ENCODE results near the gene LY6G6C.
"Not testable (repeated sequence)": the region's sequence is repeated elsewhere in the genome, so short reads cannot be mapped to it uniquely, and the experiment has no call there.

Gene LY6G6C

DNA sequence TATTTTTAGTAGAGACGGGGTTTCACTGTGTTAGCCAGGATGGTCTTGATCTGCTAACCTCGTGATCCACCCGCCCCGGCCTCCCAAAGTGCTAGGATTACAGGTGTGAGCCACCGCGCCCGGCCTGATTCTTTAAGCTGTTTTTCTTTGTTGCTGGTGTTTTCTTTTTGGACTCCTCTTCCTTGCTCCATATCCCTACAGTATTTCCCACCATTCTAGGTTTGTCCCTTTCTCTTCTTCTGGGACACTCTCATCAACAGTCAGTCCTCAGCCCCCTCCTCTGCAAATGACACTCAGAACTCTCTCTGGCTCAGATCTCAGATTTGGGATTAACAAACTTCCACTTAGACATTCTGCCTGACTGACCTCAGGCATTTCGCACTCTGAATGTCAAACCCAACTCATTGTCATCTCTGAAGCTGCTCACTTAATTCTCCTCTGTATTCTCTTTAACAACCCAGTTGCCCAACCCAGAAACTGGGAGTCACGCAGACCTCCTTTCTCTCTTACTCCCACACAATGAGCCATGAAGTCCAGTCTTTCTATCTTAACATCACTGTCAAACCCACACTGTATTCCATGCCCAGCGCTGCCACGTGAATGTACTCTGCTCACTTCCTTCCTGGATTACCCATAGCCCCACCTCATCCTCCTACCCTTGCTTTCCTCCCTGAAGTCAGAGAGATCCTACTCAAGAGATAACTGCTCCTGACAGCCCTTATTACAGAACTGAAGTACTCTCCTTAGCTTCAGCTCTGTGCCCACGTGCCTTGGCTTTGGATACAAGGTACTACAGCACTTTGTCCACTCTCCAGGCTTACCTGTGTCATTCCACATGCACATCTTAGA is 4.2 kb upstream of the LY6G6C start:
- no peak for DNase-seq

DNA sequence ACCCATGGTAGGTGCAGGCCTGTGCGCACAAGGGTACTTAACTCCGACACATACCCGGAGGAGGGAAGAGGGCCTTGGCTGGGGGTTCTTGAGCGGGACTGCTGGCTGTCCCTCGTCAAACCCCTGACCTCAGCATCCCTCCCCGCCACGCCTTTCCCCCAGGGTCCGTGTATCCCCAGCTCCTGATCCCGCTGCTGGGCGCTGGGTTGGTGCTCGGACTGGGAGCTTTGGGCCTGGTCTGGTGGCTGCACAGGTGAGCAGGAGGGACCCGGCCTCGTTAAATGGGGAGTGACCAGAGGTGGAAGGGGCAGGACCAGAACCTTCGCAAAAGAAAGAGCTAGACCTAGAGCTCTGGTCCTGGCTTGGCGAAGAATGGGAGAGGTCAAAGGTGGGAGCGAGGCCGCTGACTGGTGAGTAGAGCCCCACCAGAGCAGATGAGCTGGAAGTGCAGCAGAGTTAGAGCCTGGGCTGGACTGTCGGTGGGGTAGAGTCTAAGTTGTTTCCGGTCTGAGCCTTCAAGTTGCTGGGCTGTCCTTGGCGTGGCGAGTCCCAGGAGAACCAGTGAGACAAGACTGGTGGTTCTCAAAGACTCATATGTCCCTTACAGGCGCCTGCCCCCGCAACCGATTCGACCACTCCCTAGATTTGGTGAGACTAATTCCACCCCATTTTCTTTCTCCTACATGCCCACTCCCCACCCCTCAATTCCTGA is 2.6 kb upstream of the LY6G6C start:
- DNase-seq = no peak

DNA sequence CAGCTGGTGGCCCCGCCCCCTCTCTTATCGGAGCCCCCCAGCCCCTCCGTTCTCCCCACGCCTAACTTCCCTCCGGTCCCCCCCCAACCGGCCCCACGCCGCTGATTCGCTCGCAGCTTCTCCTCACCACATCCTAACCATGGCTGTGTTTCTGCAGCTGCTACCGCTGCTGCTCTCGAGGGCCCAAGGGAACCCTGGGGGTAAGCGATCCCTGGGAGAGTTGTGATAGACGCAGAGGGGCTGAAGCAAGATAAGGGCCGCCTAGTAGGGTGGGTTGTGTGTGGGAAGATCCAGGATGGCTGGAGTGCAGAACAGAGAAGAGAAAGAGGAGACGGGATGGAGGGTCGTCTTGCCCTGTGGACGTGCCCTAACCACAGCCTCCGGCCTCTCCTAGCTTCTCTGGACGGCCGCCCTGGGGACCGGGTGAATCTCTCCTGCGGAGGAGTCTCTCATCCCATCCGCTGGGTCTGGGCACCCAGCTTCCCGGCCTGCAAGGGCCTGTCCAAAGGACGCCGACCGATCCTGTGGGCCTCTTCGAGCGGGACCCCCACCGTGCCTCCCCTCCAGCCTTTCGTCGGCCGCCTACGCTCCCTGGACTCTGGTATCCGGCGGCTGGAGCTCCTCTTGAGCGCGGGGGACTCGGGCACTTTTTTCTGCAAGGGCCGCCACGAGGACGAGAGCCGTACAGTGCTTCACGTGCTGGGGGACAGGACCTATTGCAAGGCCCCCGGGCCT is 1.9 kb upstream of the LY6G6C start, which contains the start of gene MPIG6B:
TSS of gene MPIG6B (plus strand) at position 129 of the 735 bp plus-strand sequence. CDS start at position 140, 11 bp downstream.
- no peak for DNase-seq

DNA sequence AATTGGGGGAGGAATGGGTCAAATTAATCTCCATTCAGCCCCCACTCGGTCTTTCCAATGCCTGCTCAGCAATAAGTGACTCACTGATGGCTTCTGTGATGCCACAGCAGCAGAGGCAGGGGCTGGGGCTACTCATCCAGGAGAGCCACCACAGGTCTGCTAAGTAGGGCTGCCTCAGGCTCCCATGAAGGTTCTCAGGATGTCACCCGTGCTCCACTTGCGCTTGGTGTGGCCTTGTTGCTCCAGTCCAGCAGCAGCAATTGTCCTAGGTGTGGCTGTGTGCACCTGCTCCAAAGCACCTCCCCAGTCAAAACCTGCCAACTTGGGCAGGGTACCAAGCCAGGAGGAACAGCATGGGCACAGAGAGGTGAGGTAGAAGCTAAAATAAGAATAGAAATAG is 627 bp upstream of the LY6G6C start:
- no peak for DNase-seq

DNA sequence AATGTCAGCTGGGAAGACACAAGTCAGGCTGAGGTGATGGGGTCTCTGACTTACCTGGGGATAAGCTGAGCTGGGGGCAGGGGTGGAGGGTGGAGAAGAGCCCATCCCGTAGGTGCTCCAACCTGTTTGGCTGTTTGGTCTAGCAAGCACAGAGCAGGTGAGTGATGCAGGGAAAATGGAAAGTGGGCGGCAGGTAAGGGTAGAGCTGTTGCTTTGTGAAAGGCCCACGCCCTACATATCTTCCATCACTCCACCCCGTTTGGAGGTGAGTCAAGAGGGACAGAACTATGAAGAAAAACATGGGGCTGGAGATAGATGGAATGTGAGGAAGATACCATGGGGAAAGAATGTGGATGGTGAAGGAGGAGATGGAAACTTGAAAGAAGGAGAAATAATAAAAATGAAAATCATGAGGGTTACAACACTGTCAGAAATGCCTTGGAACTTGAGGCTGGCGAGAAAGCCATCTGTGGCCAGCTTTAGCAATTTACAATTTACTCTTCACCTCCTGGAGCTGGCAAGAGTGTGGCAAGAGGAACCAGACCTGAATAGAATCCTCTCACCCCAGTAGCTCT is 1.3 kb downstream of the LY6G6C start:
- DNase-seq = no peak

DNA sequence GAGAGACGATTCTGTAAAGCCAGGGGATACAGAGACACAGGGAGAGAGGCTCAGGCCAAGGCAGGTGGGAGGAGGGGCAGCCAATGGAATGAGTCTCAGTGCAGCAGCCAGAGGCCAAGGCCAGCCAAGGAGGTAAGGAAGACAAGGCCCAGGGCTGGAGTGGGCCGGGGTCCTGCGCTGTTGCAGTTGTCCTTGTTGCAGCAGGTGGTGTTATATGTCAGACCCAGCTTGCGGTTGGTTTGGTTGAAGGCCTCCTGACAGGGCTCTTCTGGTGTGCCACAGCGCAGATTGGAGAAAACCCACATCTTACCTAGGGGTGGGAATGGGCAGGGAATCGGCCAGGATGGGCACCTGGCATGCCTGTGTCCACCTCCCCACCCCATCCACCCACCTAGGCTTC is 2.5 kb downstream of the LY6G6C start:
- no peak for DNase-seq

DNA sequence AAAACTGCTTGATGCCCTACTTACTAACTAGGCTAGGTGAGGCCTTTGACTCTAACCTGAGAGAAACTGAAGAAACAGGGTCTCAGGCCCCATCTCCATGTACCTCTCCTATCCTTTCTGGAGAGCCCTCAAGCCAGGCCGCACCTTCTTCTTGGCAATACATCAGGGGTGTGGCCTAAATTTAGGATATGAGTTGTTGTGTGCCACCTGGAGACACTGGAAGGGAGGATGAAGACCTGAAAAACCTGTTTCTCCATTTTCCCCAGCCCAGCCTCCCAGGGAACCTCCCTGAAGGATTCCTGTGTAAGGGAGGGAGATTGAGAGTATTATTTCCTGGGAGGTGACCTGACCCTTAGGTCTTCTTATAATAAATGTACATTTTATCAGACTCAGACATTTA is 3.3 kb downstream of the LY6G6C start:
- no peak for DNase-seq

DNA sequence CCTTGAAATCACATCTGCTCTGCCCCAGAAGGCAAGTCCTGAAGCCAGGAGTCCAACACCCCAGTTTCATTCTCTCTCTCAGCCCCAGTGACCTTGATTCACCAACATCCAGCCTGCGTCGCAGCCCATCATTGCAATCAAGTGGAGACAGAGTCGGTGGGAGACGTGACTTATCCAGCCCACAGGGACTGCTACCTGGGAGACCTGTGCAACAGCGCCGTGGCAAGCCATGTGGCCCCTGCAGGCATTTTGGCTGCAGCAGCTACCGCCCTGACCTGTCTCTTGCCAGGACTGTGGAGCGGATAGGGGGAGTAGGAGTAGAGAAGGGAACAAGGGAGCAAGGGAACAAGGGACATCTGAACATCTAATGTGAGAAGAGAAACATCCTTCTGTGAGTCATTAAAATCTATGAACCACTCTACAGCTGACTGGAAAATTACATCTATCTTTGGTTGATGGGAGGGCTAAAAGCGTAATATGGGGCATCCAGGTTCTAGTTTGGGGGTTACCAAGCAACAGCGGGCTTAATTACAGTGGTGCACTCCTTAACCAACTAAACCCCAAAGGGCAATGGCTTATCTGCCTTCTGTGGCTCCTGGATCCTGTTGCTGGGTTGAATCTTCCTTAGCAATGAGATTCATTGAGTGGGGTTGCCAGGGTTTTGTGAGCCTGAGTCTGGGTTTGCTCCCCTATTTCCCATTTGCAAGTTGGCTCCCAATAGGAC is 3.9 kb downstream of the LY6G6C start:
- no peak for DNase-seq

DNA sequence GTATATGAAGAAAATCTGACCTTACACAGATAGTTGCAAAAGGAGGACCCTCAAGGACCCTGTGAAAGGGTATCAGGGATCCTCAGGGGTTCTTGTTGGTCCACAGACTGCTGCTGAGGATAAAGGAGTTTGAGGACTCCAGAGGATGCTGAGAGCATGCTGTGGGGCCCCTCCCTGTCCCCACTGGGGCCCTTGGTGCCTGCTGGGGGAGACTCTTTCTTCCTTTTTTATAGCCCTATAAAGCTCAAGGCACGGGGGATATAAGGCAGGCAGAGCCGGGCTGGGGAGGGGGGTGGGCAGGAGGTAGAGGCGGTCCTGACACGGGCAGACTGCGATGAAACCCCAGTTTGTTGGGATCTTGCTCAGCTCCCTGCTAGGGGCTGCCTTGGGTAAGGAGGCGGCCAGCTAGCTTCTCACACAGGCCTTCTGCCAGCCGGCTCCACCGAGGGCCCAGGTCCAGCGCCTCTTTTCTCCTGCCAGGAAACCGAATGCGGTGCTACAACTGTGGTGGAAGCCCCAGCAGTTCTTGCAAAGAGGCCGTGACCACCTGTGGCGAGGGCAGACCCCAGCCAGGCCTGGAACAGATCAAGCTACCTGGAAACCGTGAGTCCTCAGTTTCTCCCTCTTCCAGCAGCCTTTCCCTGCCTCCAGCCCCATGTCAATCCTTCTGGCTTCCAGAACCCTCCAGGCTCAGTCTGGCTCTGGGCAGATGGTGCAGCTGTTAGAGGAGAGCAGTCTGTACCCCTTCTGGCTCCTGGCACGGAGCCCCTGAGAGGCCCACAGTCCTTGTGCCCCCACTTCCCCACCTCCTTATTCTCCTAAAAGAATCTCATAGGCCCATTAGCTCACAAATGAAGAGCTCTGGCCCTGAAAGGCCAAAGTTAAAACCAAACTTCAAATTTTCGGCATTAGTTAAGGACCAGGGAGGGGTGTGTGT is 6.3 kb downstream of the LY6G6C start, which contains the start of gene LY6G6D:
TSS of gene LY6G6D (plus strand) at position 327 of the 937 bp plus-strand sequence. CDS start at position 335, 8 bp downstream.
- DNase-seq = no peak

DNA sequence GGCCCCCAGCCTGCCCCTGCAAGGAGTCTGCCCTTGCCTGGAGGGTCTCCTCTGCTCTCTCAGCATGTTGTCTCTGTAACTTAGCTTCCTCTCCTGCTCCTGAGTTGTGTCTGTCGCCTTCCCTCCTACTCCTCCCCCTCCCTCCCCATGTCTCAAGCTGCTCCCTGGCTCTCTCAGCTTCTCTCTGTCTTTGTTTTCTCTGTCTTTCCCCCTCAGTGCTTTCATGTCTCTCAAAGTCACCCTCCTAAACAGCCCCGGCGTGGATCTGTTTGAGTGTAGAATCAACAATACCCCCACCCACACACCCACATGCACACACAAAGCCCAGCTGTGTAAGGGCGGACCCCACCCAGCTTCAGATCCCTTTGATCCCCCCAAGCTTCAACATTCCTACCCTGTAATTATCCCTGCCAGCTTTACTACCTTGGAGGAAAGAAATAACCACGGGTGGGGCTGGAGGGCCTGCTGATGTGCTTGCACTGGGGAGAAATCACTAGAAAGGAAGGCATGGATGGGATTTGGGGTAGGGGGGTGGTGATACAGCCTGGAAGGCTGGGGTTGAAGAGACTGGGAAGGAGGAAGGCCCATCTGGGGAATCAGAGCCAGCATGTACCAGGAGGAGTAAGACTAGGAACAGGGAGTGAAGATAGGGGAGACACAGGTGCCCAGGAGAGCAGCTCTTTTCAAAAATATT is 7.4 kb downstream of the LY6G6C start:
- DNase-seq = no peak

DNA sequence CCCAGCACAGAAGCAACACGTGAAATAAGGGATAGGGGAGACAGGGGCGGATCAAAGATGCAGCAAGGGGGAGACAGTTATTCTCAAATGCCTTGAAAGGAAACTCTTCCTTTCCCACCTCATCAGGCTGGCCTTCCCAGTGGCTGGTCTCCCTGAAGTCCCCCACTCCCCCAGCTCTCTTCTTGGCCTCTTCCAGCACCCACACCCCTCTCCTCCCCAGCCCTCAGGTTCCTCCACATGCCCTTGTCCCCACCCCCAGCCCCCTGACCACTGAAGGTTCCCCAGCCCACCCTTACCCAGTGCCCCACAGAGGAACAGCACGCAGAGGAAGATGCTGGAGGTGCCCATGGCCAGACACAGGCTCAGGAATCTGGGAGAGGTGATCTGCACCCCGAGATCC is 8.1 kb downstream of the LY6G6C start:
- DNase-seq = no peak

DNA sequence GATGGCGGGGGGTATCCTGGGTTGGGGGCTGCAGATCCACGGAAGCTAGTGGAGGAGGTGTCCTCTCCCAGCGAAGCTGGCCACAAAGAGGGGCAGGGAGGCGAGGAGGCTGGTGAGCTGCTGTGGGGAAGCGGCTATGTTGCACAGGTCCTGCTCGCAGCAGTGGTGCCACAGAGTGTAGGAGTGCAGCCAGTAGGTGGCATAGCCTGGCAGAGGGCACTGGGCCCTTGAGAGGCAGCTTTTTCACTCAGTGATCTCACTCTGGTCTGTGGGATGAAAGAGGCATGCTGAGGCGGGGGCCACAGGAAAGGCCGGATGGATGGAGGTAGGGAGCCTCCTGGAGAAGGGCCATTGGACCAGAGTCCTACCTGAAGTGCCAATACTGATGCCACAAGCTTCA is 9.2 kb downstream of the LY6G6C start:
- DNase-seq = no peak

DNA sequence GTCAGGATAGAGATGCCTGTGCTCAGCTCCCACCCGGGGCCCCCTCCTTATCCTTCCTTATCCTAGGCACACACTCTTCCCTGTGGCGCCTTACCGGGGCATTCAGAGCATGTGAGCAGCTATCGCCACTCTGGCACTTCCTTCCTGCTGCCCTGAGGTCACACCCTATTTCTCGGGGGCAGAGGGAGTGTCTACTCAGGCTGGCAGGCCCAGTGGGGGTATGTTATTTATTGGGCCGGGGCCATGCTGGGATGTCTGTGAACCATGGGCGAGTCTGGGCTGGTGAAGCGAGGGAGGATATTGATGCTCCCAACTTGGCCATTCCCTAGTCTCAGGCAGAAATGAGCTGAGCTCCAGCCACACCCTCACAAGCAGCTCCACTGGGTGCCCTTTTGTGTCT is 10.3 kb downstream of the LY6G6C start:
- no peak for DNase-seq

DNA sequence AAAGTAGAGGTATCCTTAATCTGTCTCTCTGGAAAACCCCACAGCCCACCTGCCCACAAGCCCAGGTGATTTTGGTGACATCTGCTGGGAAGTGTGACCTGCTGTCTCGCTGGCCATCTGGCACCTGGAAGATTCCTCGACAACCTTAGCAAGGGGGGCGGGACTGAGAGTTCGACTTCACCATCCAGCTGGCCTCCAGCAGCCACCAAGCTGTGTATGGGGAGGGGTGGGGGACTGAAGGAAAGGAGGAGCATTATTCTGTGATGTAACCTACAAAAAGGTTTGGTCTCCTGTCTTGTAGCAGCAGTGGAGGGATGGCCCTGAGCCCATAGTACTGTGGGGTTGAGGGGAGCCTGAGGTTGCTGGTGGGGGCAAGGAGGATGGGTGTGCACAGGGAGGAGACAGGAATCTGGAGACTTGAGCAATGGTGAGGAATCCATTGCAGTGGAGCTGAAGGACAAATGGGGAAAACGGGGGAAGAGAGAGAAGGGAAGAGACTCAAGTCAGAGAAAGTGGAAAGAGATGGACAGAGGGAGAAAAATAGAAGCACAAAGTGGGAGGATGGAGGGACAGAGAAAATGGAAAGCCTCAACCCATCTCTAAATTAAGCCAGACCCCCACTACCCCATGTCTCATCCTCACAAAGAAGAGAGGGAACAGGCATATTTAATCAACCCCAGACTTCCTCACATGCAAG is 10.9 kb downstream of the LY6G6C start:
- DNase-seq = no peak

DNA sequence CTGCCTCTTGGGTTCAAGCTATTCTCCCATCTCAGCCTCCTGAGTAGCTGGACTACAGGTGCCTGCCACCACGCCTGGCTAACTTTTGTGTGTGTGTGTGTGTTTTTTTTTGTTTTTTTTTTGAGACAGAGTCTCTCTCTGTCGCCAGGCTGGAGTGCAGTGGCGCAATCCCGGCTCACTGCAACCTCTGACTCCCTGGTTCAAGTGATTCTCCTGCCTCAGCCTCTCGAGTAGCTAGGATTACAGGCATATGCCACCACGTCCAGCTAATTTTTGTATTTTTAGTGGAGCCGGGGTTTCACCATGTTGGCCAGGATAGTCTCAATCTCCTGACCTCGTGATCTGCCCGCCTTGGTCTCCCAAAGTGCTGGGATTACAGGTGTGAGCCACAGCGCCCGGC is 12.4 kb downstream of the LY6G6C start:
- not testable (repeated sequence) for DNase-seq

DNA sequence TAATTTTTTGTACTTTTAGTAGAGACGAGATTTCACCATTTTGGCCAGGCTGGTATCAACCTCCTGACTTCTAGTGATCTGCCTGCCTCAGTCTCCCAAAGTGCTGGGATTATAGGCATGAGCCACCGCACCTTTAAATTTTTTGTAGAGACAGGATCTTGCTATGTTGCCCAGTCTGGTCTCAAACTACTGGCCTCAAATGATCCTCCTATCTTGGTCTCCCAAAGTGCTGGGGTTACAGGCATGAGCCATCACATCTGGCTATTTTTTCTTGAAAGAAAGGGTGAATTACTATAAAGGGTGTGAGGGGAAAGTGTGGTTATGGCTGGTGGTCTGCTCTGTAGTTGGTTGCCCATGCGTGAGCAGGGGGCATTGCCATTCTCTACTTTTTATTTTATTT is 13.3 kb downstream of the LY6G6C start:
- DNase-seq = no peak

DNA sequence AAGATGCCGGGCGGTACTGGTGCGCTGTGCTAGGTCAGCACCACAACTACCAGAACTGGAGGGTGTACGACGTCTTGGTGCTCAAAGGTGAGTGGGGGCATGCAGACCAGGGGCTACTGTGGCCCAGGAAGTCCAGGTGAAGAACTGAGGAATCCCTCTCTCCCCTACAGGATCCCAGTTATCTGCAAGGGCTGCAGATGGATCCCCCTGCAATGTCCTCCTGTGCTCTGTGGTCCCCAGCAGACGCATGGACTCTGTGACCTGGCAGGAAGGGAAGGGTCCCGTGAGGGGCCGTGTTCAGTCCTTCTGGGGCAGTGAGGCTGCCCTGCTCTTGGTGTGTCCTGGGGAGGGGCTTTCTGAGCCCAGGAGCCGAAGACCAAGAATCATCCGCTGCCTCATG is 13.8 kb downstream of the LY6G6C start:
- no peak for DNase-seq

DNA sequence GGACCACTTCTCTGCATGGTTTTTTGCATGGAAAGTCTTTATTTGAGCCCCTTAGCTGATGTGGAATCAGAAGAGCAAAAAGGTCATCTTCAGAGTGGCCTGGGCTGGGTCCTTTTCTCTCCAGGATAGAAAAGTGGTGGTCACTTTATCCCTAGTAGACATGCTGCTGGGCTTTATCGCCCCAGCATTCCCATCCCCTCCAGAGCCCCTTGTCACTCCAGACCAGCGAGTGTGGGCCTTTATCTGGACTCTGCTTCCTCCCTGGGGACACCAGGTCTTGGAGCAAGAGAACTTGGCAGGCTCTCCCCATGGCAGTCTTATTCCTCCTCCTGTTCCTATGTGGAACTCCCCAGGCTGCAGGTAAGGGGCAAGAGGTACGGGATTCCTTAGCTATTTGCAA is 14.9 kb downstream of the LY6G6C start, which contains the start of gene LY6G6F:
TSS of gene LY6G6F (plus strand) at position 268 of the 400 bp plus-strand sequence. CDS start at position 309, 41 bp downstream.
- no peak for DNase-seq

DNA sequence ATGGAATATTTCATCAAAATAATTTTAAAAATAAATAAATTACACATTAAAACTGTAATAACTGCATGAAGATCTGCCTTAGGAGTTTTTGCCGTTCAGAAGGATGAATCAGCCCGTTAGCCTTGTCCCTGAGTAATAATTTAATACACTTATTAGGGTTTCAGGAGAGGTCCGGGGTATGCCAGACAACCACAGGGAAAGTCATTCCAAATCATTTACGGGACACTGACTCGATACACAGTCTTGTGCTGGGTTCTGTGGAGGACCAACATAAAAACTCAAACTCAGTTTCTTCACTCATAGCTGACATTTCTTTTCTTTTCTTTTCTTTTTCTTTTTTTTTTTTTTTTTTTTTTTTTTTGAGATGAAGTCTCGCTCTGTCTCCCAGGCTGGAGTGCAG is 15.6 kb downstream of the LY6G6C start:
- DNase-seq = no peak

Data from NCI-H2081 treated with DMSO at 0.1 percent for 48 hours (cell line).